Measurements from ENCODE around the gene CTDP1.

GRCh38 chr18:79766308-79766707, 86.7 kb downstream of the CTDP1 start:
- TF ChIP-seq, protein P1, sequence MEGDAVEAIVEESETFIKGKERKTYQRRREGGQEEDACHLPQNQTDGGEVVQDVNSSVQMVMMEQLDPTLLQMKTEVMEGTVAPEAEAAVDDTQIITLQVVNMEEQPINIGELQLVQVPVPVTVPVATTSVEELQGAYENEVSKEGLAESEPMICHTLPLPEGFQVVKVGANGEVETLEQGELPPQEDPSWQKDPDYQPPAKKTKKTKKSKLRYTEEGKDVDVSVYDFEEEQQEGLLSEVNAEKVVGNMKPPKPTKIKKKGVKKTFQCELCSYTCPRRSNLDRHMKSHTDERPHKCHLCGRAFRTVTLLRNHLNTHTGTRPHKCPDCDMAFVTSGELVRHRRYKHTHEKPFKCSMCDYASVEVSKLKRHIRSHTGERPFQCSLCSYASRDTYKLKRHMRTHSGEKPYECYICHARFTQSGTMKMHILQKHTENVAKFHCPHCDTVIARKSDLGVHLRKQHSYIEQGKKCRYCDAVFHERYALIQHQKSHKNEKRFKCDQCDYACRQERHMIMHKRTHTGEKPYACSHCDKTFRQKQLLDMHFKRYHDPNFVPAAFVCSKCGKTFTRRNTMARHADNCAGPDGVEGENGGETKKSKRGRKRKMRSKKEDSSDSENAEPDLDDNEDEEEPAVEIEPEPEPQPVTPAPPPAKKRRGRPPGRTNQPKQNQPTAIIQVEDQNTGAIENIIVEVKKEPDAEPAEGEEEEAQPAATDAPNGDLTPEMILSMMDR (conservative IDR thresholded peaks at IDR 0.05; ENCODE audit: low read depth, low read length), result no peak
- no peak for TF ChIP-seq EZH2 (IDR thresholded peaks at IDR 0.05; ENCODE audit: borderline replicate concordance, low read depth, low read length, poor library complexity, severe bottlenecking)

All from A673 (cell line).